ENCODE results near the gene ZDHHC7. TPM values are rescaled to one million over a fixed set of nuclear protein-coding genes. Genes with fewer than 3 reads are reported as not detected.

Gene ZDHHC7
- total RNA-seq, 1 donor from 2014 or later: 61.4 TPM

- no peak for DNase-seq (ENCODE audit: low read depth)
- no peak overlapping the region for H3K4me3 ChIP-seq (ENCODE audit: low read depth, low read length)
- TF ChIP-seq, protein P1, sequence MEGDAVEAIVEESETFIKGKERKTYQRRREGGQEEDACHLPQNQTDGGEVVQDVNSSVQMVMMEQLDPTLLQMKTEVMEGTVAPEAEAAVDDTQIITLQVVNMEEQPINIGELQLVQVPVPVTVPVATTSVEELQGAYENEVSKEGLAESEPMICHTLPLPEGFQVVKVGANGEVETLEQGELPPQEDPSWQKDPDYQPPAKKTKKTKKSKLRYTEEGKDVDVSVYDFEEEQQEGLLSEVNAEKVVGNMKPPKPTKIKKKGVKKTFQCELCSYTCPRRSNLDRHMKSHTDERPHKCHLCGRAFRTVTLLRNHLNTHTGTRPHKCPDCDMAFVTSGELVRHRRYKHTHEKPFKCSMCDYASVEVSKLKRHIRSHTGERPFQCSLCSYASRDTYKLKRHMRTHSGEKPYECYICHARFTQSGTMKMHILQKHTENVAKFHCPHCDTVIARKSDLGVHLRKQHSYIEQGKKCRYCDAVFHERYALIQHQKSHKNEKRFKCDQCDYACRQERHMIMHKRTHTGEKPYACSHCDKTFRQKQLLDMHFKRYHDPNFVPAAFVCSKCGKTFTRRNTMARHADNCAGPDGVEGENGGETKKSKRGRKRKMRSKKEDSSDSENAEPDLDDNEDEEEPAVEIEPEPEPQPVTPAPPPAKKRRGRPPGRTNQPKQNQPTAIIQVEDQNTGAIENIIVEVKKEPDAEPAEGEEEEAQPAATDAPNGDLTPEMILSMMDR (conservative IDR thresholded peaks at IDR 0.05; ENCODE audit: low read depth, low read length): no peak
Measured at GRCh38 chr16:84985079-84986065, 26.0 kb downstream of the ZDHHC7 start.

GRCh38 chr16:84982434-84982833 lies 28.9 kb downstream of the ZDHHC7 start:
- TF ChIP-seq, protein P1 (conservative IDR thresholded peaks at IDR 0.05; ENCODE audit: low read depth, low read length): no peak
- no peak for DNase-seq (ENCODE audit: low read depth)

GRCh38 chr16:84979516-84979915 lies 31.8 kb downstream of the ZDHHC7 start:
- no peak overlapping the region for H3K4me3 ChIP-seq (ENCODE audit: low read depth, low read length)
- TF ChIP-seq, protein P1 (conservative IDR thresholded peaks at IDR 0.05; ENCODE audit: low read depth, low read length): no peak
- no peak for DNase-seq (ENCODE audit: low read depth)

More at GRCh38 chr16:84982434-84982833, 28.9 kb downstream of the ZDHHC7 start:
- H3K4me3 ChIP-seq (ENCODE audit: low read depth, low read length): no peak overlapping the region

DNA sequence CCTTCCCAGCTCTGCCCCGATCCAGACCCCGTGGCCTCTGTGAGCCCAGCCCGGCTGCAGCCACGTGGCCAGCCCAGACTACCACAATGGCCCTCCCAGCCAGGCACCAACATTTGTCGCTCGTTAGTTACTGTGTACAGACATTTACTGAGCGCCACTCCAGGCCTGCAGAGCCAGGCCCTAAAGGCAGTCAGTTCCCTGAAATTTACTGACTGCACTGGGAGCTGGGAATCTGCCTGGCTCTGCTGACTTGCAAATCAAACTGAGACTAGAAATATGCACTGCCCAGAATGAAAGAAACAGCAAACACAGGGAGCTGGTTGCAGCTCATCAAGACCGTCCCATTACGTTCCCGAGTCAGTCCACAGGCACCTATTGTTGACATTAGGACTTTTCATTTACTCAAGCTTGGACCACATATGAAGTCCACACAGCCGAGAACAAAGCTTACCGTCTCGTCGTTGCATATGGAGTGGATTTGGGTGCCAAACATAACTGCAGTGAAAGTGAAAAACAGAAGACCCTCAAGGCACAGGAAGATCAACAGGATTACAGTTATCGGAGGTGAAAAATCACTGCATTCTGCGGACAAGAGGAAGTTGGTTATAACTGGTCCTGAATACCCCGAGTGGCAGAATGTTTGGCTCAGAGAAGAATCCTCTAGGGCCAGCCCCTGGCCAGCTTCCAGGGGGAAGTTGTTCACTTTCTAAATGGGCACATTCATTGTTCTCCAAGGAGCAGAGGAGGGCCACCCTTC lies 34.5 kb downstream of the ZDHHC7 start:
- DNase-seq (ENCODE audit: low read depth): no peak
- TF ChIP-seq, protein P1 (conservative IDR thresholded peaks at IDR 0.05; ENCODE audit: low read depth, low read length): no peak
- H3K4me3 ChIP-seq (ENCODE audit: low read depth, low read length): no peak overlapping the region

GRCh38 chr16:84975522-84975921 lies 35.8 kb downstream of the ZDHHC7 start:
- H3K4me3 ChIP-seq (ENCODE audit: low read depth, low read length): no peak overlapping the region
- no peak for DNase-seq (ENCODE audit: low read depth)
- TF ChIP-seq, protein P1 (conservative IDR thresholded peaks at IDR 0.05; ENCODE audit: low read depth, low read length): no peak

DNA sequence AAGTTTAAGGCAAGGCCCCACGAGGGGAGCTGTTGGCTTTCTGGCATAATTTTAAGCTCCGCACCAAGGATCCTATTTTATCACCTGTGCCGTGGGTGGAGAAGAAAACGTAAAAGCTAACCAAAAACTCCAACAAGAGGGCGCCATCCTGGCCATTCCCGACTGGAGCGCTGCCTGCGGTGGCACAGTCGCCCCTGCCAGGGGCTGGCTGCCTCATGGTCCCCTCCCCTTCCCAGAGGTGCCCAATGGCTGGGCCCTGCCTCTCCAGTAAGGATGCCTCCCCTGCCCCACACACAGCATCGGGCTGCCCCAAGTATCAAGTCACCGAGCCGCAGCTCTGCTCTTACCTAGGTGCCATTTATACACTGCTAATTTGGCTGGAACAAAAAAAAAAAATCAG lies 36.3 kb downstream of the ZDHHC7 start:
- TF ChIP-seq, protein P1 (conservative IDR thresholded peaks at IDR 0.05; ENCODE audit: low read depth, low read length): no peak
- no peak for DNase-seq (ENCODE audit: low read depth)
- no peak overlapping the region for H3K4me3 ChIP-seq (ENCODE audit: low read depth, low read length)
